GM15510 (cell line): ENCODE data around the gene ARPC2.
A peak's percentile ranks its signal among the peaks of the same experiment; 100 is the strongest.

ENCODE experiments used
- POLR2A ChIP-seq: IDR thresholded peaks from 3 replicates; pipeline ENCODE4 v1.6.1; 2011; ENCODE audit warnings: borderline replicate concordance; ENCODE audit not compliant: insufficient read length; ENCODE audit errors: extremely low read depth

The ARPC2 gene

DNA sequence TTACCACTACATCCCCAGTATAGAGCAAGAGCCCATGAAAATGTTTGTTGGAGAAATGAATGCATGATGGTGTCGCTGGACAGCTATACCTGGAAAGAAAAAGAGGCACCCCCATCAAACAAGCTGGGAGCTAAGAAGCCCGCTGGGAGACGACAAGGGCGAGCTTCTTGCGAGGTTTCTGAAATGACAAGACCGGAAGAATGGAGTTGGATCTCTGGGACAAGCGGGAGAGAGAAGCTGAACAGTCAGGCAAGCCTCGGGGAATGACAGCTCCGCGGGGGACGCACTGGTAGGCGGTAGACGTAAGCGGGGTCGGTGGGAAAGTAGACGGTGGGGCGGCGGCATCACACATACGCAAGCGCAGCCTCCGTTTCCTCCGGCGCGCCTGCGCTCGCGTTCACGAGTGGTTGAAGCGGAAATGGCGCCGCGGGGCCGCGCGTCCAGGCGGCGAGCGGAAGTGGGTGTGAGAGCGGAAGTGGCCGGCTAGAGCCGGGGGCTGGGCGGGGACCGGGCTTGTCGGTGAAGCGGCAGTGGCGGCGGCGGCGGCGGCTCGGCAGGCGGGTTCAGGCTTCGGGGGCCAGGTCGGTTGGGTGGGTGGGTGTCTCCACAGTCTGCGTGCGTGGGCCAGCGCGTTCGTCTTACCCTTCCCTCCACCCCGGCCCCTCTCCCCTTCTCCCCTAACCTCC is at the start of gene ARPC2:
ARPC2 (plus strand) TSS at position 516 of the 686 bp plus-strand sequence. CDS start 282 bp downstream, outside the sequence.
- TF ChIP-seq POLR2A = peak; percentile 88

- no peak for TF ChIP-seq POLR2A
Measured at GRCh38 chr2:218168016-218168415, 49.0 kb upstream of the ARPC2 start.

DNA sequence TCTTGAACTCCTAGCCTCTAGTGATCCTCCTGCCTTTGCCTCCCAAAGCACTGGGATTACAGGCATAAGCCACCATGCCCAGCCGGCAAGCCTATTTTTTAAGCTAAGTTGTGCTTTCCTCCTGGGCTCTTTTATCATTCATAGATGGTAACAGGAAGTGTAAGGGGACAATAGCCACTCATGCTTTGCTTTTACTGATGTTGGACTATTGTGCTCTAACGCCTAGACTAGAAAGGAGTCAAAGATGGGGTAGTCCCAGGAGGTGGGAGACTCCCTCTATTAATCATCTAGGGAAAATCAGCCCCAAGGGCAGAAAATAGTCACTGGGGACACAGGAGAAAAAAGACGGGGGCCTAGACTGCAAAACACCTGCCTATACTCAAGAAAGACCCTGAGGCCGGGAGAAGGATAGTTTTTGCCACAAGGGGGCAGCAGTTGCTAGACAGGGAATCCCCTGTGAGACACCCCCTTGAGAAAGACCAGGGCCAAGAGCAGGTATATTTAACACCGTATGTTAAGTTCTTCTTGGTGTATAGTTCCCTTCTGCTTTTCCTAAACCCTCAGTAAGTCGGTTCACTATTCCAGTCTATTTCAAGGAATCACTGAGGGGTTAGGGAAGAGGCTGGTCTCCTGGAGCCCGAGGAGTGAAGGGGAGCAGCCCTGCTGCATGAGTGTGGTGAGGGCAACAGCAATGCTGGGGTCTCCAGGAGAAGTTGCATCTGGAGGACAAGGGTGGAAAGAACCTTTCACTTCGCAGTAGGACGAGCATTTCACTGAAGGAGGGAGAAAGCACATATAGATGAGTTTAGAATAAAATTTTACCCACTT is 48.1 kb upstream of the ARPC2 start:
- no peak for TF ChIP-seq POLR2A

GRCh38 chr2:218169757-218170546 is 47.0 kb upstream of the ARPC2 start:
- TF ChIP-seq POLR2A = no peak

DNA sequence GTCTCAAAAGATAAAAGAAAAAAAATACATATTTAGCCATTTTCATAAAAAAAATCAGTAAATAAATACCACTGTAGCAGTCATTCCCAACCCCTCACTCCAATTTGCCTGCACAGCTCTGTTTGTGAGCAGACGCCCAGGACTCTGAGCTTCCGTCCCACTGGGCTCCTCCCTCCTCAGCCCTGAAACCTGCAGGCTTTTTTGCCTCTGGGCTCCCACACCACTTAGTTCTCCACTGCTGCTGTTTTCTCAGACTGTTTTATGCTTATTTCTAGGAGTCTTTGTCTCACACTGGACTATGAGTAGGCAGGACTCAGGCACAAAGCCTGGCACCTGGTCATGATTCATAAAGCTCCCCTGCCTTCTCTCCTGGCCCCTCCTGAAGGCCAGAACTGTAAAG is 44.1 kb upstream of the ARPC2 start:
- TF ChIP-seq POLR2A = no peak

DNA sequence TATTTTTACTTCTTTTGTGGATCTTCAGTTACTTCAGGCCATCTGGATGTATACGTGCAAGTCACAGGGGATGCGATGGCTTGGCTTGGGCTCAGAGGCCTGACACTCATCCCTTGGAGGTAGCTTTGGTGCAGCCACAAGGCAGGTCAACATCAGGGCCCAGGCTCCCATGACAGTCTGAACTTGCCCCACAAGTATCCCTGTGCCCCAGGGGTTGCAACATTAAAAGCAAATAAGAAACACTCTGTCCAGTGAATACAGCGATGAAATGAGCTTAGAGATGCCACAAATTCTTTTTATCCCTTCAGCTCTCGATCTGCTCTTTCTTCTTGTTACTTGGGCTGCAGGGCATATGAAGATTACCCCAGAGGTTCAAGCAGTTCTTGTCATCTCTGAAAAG is 37.2 kb upstream of the ARPC2 start:
- no peak for TF ChIP-seq POLR2A

- no peak for TF ChIP-seq POLR2A
Measured at GRCh38 chr2:218180467-218181114, 36.4 kb upstream of the ARPC2 start.

GRCh38 chr2:218184331-218184730 is 32.7 kb upstream of the ARPC2 start:
- TF ChIP-seq POLR2A = no peak

DNA sequence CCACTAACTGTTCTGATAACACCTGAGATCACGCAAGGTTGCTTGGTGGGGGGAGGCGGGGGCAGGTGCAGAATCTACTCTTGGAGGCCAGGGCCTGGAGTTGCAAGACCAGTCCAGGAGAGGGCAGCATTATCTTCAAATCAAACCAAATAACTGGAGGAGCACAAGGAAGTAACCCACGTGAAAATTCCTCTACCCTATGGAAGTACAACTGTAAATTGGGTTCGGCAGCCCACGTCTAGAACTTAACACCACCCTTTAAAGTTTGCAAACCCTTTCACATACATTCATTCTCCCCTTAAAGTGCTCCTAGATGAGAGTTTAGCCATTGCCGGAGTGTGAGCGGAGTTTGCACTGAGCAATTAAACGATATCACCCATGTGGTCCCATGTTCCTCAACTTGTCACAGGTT is 30.6 kb upstream of the ARPC2 start:
- no peak for TF ChIP-seq POLR2A

DNA sequence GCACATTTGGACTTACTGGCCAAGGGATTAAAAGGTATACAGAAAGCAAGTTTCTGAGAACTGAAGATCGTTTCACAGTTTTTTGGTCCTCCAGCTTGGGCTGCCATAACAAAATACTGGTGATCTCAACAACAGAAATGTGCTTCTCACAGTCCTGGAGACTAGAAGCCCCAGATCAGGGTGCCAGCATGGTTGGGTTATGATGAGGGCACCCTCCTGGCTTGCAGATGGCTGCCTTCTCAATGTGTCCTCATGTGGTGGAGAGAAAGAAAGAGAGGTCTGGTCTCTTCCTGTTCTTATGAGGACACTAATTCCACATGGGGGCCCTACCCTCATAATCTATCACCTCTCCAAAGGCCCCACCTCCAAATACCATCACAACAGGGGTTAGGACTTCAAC is 30.1 kb upstream of the ARPC2 start:
- TF ChIP-seq POLR2A = no peak

DNA sequence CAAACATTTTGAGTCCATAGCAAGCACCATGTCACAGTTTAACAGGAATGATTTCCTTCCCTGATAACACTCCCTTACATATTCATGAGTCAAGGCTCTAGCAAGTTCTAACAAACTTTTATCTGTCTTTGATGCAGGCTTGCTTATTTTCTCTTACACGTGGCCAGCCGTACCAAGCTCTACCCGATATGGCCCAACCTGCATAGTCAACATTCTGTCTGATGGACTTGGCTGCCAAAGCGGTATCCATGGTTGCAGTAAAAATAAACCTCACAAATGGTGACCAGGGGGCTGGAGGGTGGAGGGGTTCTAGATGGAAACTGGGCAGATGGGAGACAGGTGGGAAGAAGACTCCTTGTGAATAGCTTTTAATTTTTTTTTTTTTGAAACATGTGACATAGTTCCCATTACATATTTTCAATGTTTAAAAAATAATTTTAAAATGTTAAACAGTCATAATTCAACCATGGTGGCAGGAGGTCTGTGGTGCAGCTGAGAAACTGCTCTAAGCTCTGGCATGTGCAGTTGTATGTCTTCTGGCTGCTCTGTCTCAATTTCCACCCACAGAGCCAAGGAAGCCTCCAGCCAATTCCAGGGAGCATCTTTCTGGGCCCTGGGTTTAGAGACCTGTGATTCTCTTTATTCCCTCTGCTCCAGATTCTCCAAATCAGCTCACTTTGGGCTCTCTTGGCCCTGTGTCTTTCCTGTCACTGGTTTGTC is 29.5 kb upstream of the ARPC2 start:
- TF ChIP-seq POLR2A = no peak

DNA sequence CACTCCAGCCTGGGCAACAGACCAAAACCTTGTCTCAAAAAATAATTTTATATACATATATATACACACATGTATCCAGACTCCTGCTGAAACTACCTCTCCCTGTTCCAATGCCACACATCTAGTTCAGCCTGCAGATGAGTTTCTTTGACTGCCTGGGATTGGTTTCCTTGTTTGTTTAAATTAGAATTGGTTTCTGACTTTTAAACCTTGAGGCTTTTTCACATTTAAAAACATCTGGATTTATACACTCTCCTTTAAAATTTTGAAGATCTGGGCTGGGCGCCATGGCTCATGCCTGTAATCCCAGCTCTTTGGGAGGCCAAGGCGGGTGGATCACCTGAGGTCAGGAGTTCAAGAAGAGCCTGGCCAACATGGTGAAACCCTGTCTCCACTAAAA is 28.5 kb upstream of the ARPC2 start:
- TF ChIP-seq POLR2A = no peak

- no peak for TF ChIP-seq POLR2A
Measured at GRCh38 chr2:218192902-218193430, 24.0 kb upstream of the ARPC2 start.

GRCh38 chr2:218193701-218194100 is 23.3 kb upstream of the ARPC2 start:
- no peak for TF ChIP-seq POLR2A
